AG09309 (cell line): ENCODE measurements around the gene CTXND1.

Experiments used
- DNase-seq: peaks from one replicate; pipeline ENCODE4 v3.0.0-alpha.2; 2010; ENCODE audit warnings: low read depth
- H3K4me3 ChIP-seq: 2 replicates; pipeline ENCODE4 v1.5.1; 2011; ENCODE audit warnings: mild to moderate bottlenecking, low read depth, low read length, moderate library complexity; ENCODE audit not compliant: control insufficient read depth
- CTCF ChIP-seq: IDR thresholded peaks from 2 replicates; pipeline ENCODE4 v1.5.1; 2011; ENCODE audit warnings: mild to moderate bottlenecking, low read depth, low read length, inconsistent platforms; ENCODE audit not compliant: insufficient read depth, control insufficient read depth; ENCODE audit errors: missing control alignments

CTXND1 gene

DNA sequence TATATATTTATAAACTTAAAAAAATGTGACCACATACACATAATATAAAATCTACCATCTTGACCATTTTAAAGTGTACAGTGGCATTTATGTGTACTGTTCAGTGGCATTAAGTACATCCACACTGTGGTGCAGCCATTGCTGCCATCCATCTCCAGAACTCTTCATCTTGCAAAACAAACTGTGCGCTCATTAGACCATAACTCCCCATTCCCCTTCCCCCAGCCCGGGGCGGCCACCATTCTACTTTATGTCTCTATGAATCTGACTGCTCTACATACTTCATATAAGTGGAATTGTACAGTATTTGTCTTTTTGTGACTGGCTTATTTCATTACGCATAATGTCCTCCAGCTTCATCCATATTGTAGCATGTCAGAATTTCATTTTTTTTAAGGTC lies 47.8 kb downstream of the CTXND1 start:
- TF ChIP-seq CTCF, result no peak
- no peak overlapping the region for H3K4me3 ChIP-seq
- no peak for DNase-seq

- no peak overlapping the region for H3K4me3 ChIP-seq
- DNase-seq, result no peak
- TF ChIP-seq CTCF, result no peak
These were observed 48.6 kb downstream of the CTXND1 start for GRCh38 chr15:80203361-80203885.

DNA sequence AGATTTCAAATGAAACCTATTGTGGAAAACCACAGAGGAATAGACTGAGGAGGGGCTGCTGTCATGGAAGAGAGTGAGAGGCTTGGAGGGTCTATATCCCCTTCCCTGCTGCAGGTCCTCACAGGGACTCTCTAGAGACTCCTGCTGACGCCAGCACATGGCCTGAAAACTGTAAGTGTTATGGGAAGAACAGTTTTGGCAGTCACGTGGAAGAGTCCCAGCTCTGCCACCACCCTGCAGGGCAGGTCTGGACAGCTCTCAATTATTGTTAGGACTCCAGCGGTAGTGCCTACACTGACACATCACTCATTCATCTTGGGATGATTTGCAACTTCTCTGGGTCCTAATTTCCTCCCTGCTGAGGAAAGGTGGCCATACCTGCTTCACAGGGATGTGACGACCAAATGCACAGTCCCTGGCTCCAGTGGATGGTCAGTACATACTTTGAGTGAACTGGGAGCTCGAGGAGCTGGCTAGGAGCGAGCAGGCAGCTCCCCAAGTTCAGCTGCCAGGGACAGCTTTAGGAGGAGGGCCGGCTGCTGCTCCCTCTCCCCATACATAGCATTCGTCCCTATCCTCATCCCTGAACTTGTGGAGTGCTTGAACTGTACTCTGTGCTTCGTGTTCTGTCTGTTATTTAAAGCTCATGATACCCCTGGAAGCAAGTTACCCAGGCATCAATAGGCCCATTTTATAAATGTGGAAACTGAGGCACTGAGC lies 49.2 kb downstream of the CTXND1 start:
- H3K4me3 ChIP-seq, result no peak overlapping the region
- no peak for TF ChIP-seq CTCF
- no peak for DNase-seq

GRCh38 chr15:80202016-80202315 lies 50.0 kb downstream of the CTXND1 start:
- no peak for DNase-seq
- no peak for TF ChIP-seq CTCF
- no peak overlapping the region for H3K4me3 ChIP-seq

GRCh38 chr15:80201256-80202015 lies 50.6 kb downstream of the CTXND1 start:
- no peak overlapping the region for H3K4me3 ChIP-seq
- DNase-seq, result no peak
- TF ChIP-seq CTCF, result no peak

DNA sequence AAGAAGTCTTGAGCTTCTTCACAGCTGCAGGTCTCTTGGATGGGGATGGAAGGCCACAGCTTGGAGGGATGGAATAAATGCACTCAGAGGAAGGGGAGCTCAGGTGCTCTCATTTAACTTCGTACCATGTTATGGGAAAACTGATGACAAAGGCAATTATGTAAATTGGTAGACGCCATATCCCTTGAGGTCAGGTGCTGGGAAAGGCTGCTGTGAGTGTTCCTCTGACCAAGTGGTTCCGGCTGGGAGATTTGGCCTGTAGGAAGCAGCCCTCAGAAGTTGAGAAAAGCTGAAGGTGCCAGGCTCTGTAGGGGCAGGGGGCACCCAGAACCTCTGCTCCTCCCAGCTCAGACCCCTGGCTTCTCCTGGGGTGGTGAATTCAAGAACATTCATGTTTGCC lies 52.1 kb downstream of the CTXND1 start:
- no peak for DNase-seq
- no peak for TF ChIP-seq CTCF
- H3K4me3 ChIP-seq, result no peak overlapping the region

DNA sequence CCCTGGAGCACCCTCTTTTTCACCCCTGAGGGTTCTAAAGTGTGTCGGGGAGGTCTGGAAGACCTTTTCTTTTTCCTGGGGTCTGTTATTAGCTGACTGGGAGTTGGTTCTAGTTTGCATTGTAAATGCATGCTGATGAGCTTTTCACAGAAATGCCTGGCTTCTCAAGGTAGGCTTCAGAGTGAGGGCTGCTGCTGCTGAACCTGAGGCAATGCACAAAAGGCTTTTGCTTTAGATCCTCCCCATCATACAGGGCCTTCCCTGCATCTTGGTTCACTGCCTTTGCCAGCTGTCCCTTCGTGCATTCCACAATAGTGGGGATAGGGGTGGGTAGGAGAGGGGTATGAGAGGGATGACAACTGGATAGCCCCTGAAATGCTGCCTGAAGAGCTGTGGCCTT lies 52.6 kb downstream of the CTXND1 start:
- no peak for DNase-seq

More for the DNA sequence above, 52.6 kb downstream of the CTXND1 start:
- H3K4me3 ChIP-seq, result no peak overlapping the region
- TF ChIP-seq CTCF, result no peak
